OCI-LY3 (cell line): Measurements from ENCODE around the gene NR2F6.

Source experiments
- H2AFZ ChIP-seq: fragments of 200-600, 300-600 bp; shearing (Covaris generic); 2 replicates; pipeline ENCODE4 v1.6.0; 2014; ENCODE audit warnings: antibody characterized with exemption, low read depth, low read length
- H3K27ac ChIP-seq: fragments of 200-600, 300-600 bp; sonication (generic); 2 replicates; pipeline ENCODE4 v1.5.1; 2014; ENCODE audit warnings: mild to moderate bottlenecking, low read length, moderate library complexity, mixed read lengths
- H3K27me3 ChIP-seq: fragments of 200-600, 300-600 bp; sonication (generic); 2 replicates; pipeline ENCODE4 v1.6.1; 2014; ENCODE audit warnings: low read depth, low read length, mixed read lengths
- H3K36me3 ChIP-seq: fragments of 200-600, 300-600 bp; sonication (generic); replicated peaks from 2 replicates; pipeline ENCODE3; 2014; ENCODE audit warnings: low read depth, low read length, mixed read lengths
- H3K4me1 ChIP-seq: fragments of 300-600, 200-600 bp; sonication (generic); 2 replicates; pipeline ENCODE4 v1.6.1; 2014; ENCODE audit warnings: low read length, mixed read lengths
- H3K4me2 ChIP-seq: fragments of 200-600, 300-600 bp; sonication (generic); 2 replicates; pipeline ENCODE4 v1.6.1; 2014; ENCODE audit warnings: low read length, mixed read lengths
- H3K4me3 ChIP-seq: fragments of 300-600, 200-600 bp; sonication (generic); 2 replicates; pipeline ENCODE4 v1.5.1; 2014; ENCODE audit warnings: antibody characterized with exemption, mild to moderate bottlenecking, low read length, moderate library complexity
- H3K79me2 ChIP-seq: fragments of 300-600, 200-600 bp; shearing (Covaris generic); 2 replicates; pipeline ENCODE4 v1.6.1; 2014; ENCODE audit warnings: mild to moderate bottlenecking, low read length, mixed read lengths
- H3K9ac ChIP-seq: fragments of 300-600, 200-600 bp; shearing (Covaris generic); 2 replicates; pipeline ENCODE4 v1.6.0; 2014; ENCODE audit warnings: mild to moderate bottlenecking, low read length, moderate library complexity
- H3K9me3 ChIP-seq: fragments of 200-600, 300-600 bp; shearing (Covaris generic); 2 replicates; pipeline ENCODE4 v1.6.1; 2014; ENCODE audit warnings: low read length, mixed read lengths; ENCODE audit not compliant: insufficient read depth
- H4K20me1 ChIP-seq: fragments of 200-600, 300-600 bp; sonication (generic); 2 replicates; pipeline ENCODE4 v1.6.1; 2016; ENCODE audit warnings: low read length, mixed read lengths; ENCODE audit not compliant: insufficient read depth
- EZH2phosphoT487 ChIP-seq: fragments of 200-600 bp; shearing (Covaris generic); IDR thresholded peaks from 2 replicates; pipeline ENCODE4 v1.6.1; 2018; ENCODE audit warnings: antibody characterized with exemption, mixed run types, low read depth
- TF ChIP-seq, protein P1 (sequence below): fragments of 200-600, 300-600 bp; sonication (generic); IDR thresholded peaks from 2 replicates; pipeline ENCODE4 v1.5.1; 2014; ENCODE audit warnings: antibody characterized with exemption, low read length, low read depth

NR2F6 gene

DNA sequence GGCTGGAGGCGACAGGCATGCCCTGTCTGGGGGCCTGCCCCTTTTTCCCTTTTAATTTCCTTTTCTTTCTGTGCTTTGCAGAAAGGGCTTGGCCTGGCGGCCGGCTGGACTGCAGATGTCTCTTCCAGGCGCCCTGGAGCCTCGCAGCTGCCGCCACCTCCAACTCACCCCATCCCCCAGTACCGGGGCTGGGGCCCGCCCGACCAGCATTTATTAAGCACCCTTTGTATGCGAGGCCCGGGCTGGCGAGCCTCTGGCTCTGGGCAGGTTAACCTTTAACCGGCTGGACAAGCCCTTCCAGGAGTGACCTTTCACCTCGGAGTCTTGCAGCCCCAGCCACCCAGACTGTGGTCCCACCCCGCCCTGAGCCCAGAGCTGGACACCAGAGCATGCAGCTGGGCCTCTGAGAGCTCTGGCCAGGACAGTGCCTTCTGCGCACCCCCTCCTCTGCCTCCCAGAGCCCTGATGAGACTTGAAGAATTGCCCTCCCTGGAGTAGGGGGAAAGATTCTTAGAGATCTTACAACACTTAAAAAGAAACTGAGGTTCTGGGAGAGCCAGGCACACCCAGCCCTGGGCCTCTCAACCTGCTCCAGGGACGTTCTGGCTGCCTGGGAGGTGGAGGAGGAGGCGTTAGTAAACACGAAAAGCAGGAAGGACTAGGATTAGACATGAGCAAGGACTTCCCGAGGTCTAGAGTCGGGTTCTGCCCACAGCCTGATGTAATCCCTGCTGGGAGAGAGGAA lies 1.1 kb upstream of the NR2F6 start:
- Histone ChIP-seq H3K9ac (peak overlapping the region; percentile 93), H3K9me3 (no peaks in the 10 kb centered on the region), H3K4me3 (peak overlapping the region; percentile 84), H3K27me3 (peaks cover 4% of the 10 kb centered on the region; the same call in 1 of the 2 replicates), H3K27ac (peak overlapping the region; percentile 72), H4K20me1 (peaks cover 9% of the 10 kb centered on the region; the same call in 1 of the 2 replicates), H2AFZ (peak overlapping the region; percentile 71), H3K4me1 (peaks cover 18% of the 10 kb centered on the region), H3K79me2 (peaks cover 27% of the 10 kb centered on the region; the same call in 1 of the 2 replicates), H3K36me3 (no peaks in the 10 kb centered on the region), H3K4me2 (peak overlapping the region; percentile 90)
- TF ChIP-seq, protein P1, sequence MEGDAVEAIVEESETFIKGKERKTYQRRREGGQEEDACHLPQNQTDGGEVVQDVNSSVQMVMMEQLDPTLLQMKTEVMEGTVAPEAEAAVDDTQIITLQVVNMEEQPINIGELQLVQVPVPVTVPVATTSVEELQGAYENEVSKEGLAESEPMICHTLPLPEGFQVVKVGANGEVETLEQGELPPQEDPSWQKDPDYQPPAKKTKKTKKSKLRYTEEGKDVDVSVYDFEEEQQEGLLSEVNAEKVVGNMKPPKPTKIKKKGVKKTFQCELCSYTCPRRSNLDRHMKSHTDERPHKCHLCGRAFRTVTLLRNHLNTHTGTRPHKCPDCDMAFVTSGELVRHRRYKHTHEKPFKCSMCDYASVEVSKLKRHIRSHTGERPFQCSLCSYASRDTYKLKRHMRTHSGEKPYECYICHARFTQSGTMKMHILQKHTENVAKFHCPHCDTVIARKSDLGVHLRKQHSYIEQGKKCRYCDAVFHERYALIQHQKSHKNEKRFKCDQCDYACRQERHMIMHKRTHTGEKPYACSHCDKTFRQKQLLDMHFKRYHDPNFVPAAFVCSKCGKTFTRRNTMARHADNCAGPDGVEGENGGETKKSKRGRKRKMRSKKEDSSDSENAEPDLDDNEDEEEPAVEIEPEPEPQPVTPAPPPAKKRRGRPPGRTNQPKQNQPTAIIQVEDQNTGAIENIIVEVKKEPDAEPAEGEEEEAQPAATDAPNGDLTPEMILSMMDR: no peak
- TF ChIP-seq EZH2phosphoT487: no peak

- H3K4me3 ChIP-seq: peak overlapping the region; percentile 89
- peaks cover 27% of the 10 kb centered on the region; the same call in 1 of the 2 replicates for H3K79me2 ChIP-seq
- H3K4me2 ChIP-seq: peak overlapping the region; percentile 85
- peaks cover 18% of the 10 kb centered on the region for H3K4me1 ChIP-seq
- peaks cover 16% of the 10 kb centered on the region; the same call in 1 of the 2 replicates for H4K20me1 ChIP-seq
- no peak overlapping the region for H3K27ac ChIP-seq
- H2AFZ ChIP-seq: no peak overlapping the region
- H3K36me3 ChIP-seq: no peaks in the 10 kb centered on the region
- TF ChIP-seq, protein P1: no peak
- no peak for TF ChIP-seq EZH2phosphoT487
- H3K27me3 ChIP-seq: peaks cover 4% of the 10 kb centered on the region; the same call in 1 of the 2 replicates
- H3K9me3 ChIP-seq: no peaks in the 10 kb centered on the region
- H3K9ac ChIP-seq: peak overlapping the region; percentile 75
These were observed 843 bp downstream of the NR2F6 start for GRCh38 chr19:17244618-17245534.

DNA sequence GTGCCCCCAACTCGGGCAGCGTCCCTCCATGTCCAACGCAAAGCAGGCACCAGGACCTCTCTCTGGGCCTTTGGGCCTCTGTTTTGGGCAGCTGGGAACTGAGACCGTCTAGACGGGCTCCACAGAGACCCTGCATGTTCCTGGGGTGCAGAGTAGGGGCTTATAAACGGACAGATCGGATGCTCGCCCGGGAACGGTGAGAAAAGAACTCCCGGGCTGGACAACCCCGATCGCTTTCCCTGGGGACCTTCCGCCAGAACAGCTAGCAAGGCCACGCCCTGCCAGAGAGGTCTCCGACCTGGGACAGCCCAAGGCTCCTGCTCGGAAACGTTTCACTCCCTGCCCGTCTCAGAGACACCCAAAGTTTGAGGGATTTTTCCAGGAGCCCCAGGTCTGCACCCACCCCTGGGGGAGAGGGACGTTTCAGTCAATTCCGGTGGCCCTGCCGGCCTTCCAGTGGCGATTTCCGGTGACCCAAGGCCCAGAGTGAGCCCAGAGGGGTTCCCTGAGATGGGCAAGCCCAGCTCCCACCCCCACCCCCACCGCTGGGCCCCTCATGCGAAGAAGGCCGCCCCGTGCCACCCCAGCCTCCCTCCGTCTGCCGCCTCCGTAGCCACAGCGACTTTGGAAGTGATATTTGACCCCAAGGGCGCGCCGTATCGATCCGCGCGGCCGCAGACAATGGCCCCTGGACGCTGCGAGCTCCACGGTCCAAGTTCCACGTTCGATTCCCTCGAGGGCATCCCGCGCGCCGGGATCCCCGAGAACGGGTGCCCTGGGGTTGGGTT lies 1.7 kb downstream of the NR2F6 start:
- no peak overlapping the region for H2AFZ ChIP-seq
- peaks cover 4% of the 10 kb centered on the region; the same call in 1 of the 2 replicates for H3K27me3 ChIP-seq
- H3K27ac ChIP-seq: no peak overlapping the region
- H3K9ac ChIP-seq: peak overlapping the region; percentile 75
- H3K9me3 ChIP-seq: no peaks in the 10 kb centered on the region
- no peak for TF ChIP-seq EZH2phosphoT487
- TF ChIP-seq, protein P1: no peak
- H3K79me2 ChIP-seq: peaks cover 27% of the 10 kb centered on the region; the same call in 1 of the 2 replicates
- H4K20me1 ChIP-seq: peaks cover 16% of the 10 kb centered on the region; the same call in 1 of the 2 replicates
- H3K4me3 ChIP-seq: peak overlapping the region; percentile 89
- H3K4me2 ChIP-seq: peak overlapping the region; percentile 85
- H3K36me3 ChIP-seq: no peaks in the 10 kb centered on the region
- peaks cover 18% of the 10 kb centered on the region for H3K4me1 ChIP-seq
